HG02973 (cell line): ENCODE results near the gene CPA1.

ENCODE experiments used
- ATAC-seq: cut with Tn5 transposase; IDR thresholded peaks from one replicate; pipeline ENCODE4 v1.9.1; 2021; ENCODE audit warnings: moderate library complexity; ENCODE audit not compliant: unreplicated experiment

The CPA1 gene

DNA sequence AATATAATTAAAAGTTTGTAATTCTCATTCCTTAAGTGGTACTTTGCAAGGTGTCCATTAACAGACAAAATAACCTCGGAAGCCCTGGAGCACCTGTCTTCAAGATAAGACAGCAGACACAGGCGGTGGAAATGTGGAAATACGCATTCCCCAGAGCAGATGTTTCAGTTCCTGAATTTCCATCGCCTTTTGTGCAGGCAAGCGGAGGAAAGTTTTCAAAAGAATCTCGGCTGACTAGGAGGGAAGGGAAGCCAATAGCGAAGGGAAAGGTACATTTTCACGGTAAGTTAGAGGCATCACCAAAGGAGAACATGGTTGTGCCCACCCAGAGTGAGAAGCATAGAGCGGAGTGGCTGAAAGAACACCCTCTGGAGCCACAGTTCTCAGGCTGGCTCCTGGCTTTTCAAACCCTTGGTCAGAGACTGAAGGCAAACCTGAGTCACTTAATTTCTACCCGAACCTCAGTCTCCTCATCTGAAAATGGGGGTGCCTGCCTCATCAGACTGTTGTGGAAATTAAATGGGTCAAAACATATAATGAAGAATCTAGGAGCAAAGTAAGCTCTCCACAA, 13.6 kb downstream of the CPA1 start:
- no peak for ATAC-seq

DNA sequence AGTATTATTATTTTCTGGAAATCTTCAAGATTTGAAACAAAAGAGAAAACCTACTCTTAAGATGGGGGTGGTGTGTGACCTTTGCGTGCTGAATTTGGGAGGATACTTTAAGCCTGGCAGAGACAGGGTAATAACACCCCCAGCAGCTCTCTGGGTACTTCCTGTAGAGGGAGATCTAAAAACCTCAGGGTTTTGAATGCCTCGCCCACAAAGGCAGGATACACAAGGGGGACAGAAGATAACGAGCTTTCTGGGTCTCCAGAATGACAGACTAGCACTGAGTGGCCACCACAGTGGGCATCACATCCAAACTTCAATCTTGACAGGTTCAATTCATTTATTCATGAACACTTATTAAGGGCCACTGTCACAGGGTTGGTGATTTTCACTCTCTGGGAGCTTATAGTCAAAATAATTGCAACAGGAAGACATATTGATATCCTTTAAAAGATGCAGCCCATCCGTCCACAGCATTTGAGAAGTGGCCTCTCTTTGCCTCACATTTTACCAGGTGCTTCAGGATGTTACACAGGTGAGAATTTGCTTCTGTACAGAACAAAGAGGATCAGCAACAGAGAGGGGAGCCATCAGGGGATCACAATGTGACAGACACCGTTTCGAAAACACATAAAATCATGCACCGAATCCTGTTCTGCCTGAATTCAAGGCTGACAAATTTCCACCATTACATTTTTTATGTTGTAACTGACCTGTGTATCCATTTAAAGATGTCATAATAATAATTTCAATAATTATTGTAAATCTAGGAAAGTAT, 14.3 kb downstream of the CPA1 start:
- ATAC-seq = no peak

DNA sequence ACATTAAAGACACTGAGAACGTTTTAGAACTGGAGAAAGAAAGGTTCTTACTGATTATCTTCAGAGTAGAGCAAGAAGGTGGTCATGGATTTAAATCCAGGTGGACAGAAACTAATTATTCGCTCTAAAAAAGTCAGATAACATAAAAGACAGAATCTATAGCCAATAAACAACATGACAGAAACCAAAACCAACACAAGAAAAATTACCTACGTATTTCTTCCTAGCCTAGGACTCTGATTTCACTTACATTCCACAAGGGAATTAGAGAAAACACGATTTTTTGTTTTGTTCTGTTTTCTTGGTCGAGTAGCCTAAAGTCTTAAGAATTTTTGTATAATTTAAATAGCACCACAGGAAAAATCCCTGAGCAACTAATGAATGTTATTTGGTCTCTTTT, 15.1 kb downstream of the CPA1 start:
- no peak for ATAC-seq

DNA sequence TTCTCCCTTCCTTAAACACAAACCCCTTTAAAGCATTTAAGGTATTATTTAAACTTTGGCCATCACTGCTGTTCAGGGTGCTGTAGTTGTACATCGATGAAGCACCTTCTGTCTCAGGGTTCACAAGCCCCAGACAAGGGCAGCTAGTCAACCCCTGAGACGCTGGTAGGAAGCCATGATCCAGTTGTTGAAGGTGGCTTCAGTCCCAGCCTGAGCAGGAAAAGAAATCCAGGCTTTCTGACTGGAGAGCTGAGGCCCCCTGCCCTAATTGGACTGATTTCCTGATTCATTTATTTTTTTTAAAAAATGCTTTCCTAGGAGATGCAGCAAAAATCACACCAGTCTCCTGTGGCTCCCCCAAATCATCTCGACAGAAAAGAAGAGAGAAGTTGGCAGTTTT, 15.8 kb downstream of the CPA1 start:
- no peak for ATAC-seq

DNA sequence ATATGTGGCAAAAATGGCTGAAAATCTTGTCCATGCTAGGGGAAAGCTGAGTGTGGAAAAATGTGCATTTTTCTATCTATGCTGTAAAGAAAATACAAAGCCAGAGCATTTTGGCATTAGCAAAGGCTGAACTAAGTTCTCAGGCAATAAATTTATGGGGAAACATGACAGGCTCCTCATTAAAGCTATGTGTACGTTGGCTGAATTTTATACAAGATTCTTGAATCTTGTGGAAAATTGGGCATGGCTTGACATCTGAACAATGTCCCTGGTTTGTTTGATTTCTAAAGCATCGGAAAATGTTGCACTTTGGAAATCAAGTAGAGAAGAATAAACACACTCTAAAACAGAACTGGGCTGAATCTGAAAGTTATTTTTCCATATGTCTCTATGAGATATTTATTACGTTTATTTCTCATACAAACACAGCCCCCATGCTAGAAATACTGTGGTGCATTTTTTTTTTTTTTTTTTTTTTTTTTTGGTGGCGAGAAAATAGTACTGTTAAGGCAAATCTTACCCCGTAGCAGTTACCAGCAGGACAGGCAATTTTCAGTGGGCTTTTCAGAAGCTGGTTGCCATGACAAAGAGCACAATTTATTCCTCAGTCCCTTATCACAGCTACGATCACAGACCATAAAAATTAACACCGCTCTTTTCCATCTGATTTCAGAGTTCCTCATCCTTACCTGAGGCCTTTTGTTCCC, 16.9 kb downstream of the CPA1 start:
- no peak for ATAC-seq

DNA sequence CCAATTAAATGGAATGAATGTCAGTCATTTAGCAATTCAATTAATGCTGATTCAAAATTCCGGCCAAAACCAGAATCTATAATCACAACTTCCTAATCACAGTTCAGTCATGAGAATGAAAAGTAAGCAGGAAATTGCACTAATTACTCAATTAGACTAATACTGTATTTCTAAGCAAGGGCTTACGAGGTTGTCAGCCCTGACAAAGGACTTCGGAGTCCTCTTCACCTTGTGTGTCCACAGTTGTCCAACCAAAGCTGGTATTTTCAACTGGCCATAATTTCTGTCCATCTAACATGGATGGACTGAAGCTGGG, 17.4 kb downstream of the CPA1 start:
- ATAC-seq = no peak

DNA sequence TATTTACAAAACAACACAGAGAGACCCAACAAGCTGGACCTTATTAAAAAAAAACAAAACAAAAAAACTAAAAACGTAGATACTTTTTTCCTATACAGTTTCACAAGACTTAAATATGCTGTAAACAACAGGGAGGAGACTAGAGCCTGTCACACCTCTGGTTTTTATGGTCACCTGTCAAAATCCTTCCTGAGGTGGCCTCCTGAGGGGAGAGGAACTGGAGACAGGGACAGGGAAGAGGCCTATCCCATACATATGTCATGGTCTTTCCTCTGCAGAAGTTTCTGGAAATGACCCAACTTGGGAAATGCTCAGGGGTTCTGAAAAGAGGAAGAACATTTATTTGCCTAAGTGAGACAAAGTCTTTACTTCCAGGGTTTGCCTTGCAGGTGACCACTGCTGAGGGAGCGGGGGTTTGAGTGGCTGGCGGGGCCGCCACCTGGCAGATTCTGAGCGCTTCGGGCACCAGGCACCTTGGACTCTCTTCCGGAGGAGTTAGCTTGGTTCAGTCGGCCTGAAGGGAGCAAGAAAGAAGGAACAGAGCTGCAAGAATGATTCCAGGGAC, 18.3 kb downstream of the CPA1 start:
- ATAC-seq = no peak

DNA sequence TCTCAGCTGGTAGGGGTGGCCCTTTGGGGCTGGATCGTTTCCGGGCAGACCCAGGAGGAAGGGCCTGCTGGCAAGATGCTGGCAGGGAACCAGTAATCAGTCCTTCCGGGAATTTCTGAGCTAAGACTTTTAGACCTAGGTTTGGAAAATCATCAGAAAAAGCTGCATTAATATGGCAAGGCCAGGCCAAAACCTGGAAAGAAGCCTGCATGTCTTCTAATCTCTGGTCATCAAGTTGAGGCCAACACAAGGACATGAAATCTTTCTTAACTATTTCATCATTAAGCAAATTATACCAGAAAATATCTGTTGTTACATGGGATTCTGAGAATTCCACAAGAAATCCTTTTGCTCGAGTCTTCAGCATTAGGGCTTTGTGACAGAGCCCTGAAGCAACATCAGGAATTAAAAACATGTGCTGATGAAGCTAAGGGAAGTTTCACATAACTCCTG, 19.9 kb downstream of the CPA1 start:
- ATAC-seq = no peak

DNA sequence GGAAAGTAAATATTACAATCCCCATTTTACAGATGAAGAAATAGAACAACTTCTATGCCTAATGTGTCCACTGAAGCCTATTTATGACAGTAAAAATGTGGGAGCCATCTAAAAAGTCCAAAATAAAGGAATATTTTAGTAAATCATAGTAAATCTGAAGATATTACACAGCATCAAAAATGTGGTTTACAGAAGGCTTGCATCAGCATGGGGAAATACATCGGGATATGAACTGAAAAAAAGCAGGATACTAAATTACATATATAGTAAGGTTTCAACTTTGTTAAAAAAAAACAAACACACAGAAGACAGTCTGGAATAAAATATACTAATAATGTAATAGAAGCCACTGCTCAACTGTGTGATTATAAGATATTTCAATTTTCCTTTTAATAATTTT, 20.8 kb downstream of the CPA1 start:
- ATAC-seq = no peak

DNA sequence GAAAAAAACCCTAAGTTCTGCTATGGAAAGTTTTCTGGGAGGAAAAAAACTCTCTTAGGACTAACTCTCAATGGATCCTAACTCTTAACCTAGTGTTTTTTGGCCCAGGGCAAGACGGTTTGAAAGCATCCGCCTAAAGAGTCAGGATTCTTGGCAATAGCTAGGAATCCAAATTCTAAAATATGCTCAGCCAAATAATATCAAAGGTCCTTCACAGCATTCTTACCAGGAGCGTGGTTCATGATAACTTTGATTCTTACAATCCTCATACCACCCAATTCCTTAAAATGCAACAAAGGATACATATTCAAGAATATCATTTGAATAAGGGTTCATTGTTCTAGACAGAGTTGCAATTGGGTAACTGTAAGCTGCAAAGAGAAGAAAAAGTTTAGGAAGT, 21.3 kb downstream of the CPA1 start:
- ATAC-seq = no peak

DNA sequence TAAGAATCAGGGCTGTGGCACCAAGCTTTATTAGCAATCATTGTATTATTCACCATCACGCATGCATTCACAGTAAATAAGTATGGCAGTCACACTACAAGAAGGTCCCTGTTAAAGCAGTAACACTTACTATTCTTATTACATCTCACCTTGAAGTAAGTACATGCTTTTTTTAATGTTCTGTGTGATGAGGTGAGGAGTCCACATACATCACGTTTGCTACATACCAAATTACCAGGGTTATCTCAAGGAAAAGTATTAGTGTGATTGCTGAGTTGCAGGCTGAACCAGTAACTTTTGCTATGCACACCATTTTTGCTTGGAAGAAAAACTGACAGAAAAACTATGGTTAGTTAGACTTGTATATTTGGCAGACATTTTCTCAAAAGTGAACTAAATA, 24.7 kb downstream of the CPA1 start:
- no peak for ATAC-seq

DNA sequence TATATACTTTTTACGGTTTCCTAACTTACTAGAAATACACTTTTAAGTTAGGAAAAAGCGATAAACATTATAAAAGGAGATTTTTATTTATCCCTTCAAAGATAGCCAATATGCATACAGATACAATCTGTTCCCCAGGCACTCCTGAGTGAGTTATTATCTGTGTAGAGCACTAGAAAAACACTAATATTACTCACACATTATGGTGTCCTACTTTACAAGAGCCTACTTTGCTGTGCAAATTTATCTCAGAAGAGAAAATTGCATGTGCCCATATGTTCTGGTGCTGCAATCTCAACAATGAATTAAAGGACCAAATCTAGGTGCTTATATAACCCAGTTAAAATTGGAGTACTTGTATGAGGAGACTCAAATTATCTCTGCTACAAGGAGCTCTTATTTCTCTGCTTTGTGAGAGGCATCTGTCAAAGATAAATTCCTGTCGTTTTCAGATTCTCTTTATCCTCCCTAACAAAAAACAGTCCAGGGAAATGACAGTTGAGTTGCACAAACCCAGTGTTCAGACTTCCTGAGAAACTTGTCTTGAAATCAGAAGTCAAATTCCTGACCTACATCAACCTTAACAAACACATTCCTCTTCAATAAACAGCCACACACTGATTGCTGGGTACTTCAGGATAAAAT, 28.9 kb downstream of the CPA1 start:
- ATAC-seq = no peak

DNA sequence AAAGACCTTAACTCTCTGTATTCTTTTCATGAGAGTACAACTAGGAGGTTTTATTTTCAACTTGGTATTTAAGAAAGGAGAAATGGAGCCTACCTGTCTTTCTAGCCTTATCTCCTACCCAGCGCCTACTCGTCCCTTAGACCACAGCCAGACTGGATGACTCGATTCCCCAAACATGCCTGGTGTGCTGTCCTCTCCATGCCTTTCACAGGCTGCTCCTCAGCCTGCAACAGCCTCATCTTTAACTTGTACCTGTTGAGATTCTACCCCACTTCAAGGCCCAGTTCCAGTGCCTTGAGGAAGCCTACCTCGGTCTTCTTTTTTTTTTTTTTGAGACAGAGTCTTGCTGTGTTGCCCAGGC, 29.4 kb downstream of the CPA1 start:
- no peak for ATAC-seq

DNA sequence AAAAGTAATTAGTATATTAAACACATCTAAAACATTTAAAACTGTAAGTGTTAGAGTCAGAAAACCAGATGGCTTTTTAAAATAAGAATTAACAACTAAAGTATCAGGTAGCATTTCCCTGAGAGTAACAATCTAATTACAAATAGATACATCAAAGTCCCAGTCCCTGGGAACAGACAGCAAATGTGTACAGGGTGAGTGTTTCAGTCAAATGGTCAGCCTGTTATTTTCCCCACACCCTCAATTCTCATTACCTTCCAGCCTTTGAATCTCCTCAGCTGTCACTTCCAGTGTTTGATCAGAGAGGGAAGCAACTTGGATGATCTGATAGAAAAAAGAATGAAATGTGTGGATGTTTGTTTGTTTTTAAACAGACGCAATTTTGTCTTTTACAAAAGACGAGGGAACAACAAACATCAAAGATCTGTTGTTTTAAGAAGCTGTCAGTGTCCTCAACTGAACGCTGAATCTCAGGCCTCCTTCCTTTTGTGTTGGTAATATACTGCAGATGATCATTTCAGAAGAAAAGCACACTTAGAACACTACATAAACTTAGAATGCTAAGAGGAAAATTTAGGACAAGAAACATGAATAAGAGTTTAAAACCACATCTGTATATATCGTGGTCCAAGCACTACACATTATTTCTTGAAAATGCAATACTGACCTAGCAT, 30.7 kb downstream of the CPA1 start:
- ATAC-seq = no peak

DNA sequence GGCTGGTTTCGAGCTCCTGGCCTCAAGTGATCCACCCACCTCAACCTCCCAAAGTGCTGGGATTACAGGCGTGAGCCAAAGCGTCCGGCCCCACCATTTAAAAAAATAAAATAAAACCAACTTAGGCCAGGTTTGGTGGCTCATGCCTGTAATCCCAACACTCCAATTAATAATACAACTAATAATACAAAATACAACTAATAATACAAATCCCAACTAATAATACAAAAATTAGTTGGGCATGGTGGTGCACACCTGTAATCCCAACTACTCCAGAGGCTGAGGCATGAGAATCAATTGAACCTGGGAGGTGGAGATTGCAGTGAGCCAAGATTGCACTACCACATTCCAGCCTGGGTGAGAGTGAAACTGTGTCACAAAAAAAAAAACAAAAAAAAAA, 32.9 kb downstream of the CPA1 start:
- no peak for ATAC-seq

DNA sequence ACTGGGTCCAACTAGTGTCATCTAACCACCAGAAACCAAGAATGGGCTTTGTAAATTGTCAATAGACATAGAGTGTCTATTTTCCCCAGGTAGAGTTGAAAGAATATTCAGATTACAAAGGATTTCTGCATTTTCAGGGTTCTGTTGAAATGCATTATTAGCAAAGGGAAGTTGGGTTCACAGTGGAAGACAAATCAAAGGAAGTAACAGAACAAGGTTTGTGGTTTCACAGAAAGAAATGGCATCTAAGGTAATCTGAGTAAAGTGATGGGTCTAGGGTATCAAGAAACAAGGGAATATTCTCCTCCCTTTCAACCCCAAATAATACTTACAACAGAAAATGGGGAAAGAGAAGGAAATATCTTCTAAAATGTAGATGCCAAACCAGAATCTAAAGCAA, 34.7 kb downstream of the CPA1 start:
- no peak for ATAC-seq

DNA sequence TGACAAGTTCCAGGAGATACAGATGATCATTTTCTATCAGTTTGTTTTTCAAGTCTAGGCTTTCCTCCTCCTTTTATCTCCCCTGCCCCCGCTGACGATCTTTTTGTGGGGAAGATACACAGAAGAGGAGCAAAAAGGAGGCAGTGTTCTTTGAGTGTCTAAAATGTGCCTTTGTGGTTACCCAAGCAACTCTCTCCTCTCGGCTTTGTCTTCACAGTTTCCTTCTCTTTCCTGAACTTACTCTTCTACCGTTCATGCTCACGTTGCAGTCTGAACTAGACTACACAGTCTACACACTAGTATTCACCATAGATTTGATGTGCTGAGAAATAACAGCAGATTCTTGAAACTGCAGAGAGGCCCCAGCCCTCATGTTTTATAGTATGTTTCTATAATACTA, 36.9 kb downstream of the CPA1 start:
- no peak for ATAC-seq

DNA sequence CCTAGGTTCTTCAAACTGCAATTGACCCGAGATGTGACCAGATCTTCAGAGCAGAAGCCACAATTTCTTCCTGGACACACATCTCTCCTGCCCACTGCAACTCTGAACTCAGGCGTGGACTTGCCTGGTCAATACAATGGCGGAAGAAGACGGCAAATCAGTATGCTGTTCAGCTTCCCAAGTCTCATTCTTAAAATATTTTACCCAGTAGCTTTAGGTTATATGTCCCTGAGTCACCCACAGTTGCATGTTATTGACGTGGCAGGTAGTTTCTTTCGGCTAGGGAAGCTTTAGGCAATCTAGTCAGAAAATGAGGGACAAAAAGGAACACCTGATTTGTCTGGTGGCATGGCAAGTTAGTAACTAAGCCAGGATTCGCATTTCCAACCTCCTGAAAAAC, 38.0 kb downstream of the CPA1 start:
- no peak for ATAC-seq

DNA sequence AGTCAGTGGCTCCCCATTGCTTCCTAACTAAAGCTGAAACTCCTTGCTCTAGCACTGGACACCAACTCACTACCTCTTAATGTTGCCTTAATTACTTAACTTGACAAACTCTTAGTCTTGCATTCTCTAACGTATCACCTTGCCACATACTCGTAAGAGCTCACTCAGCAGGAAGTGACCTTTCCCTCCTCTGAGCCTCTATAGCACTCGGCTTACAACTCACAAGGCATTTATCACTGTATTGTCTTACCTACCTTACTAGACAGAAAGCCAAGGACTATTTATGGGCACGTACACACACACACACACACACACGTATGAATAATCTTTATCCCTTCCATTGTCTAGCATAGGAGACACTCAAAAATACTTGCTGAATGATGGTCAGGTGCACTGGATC, 39.4 kb downstream of the CPA1 start:
- no peak for ATAC-seq

DNA sequence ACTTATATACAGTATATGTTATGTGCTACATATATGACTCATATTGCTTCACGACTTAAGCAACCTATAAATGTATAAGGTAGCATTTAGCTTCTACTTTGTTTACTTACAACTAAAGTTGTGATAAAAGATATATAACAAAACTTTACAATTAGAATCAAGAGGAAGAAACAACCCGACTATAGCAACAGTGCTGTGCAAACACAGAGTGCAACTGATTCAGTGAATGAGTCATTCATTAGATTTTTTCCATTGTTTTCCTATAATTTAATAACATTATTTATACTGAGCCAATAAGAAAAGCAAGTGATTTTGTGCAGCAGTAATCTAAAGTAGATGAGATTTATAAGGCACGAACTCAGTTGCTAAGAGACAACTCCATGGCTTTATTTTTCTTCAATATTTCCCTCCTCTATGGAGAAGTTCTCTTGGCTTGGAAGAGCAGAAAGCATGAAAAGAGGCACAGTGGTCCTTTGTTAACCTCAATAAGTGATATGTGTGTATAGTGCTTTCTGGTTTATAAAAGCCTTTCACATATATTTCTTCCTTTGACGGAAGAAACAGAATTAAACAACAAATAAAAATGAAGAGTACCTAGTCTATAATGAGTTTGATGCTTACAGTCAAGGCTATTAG, 40.8 kb downstream of the CPA1 start:
- ATAC-seq = no peak

DNA sequence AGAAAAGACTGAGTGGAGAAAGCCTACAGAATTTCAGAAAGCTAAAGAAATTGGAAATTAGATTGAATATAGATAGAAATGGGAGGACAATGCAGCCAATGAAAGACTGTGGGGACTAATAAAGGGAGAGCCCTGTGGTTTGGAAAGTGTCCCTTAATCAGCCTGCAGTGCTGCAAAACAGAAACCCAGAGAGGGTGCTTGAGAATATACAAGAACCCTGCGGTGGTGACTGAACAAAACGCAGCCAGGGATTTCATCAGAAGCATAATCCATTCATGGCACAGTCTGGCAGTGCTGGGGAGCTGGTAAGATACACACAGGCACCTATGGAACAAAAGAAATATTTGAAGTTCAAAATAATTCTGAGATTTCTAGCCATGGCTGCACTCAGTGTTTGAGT, 41.4 kb downstream of the CPA1 start:
- no peak for ATAC-seq
